ENCODE measurements around the gene CCT8.

CCT8 gene

GRCh38 chr21:29078869-29079767, 5.7 kb upstream of the CCT8 start:
- DNase-seq (ENCODE audit: low spot score): peak; percentile 42

- peak; percentile 18 for DNase-seq (ENCODE audit: low spot score)
Observed at GRCh38 chr21:29077651-29078090, 4.2 kb upstream of the CCT8 start.

GRCh38 chr21:29076731-29077640, 3.5 kb upstream of the CCT8 start:
- peak; percentile 85 for DNase-seq (ENCODE audit: low spot score)

GRCh38 chr21:29075706-29076466, 2.4 kb upstream of the CCT8 start:
- DNase-seq (ENCODE audit: low spot score): no peak

GRCh38 chr21:29074783-29075182, 1.3 kb upstream of the CCT8 start:
- no peak for DNase-seq (ENCODE audit: low spot score)

- no peak for DNase-seq (ENCODE audit: low spot score)
Observed at GRCh38 chr21:29074007-29074376, 544 bp upstream of the CCT8 start.

- no peak for DNase-seq (ENCODE audit: low spot score)
Observed at GRCh38 chr21:29072873-29073221, 601 bp downstream of the CCT8 start.

GRCh38 chr21:29064850-29065481, 8.5 kb downstream of the CCT8 start:
- no peak for DNase-seq (ENCODE audit: low spot score)

- no peak for DNase-seq (ENCODE audit: low spot score)
Observed at GRCh38 chr21:29056538-29057050, 16.9 kb downstream of the CCT8 start.

- no peak for DNase-seq (ENCODE audit: low spot score)
Observed at GRCh38 chr21:29056005-29056404, 17.4 kb downstream of the CCT8 start.

- no peak for DNase-seq (ENCODE audit: low spot score)
Observed at GRCh38 chr21:29055080-29055479, 18.4 kb downstream of the CCT8 start.

GRCh38 chr21:29053656-29054055, 19.8 kb downstream of the CCT8 start:
- DNase-seq (ENCODE audit: low spot score): no peak

GRCh38 chr21:29053011-29053553, 20.4 kb downstream of the CCT8 start:
- no peak for DNase-seq (ENCODE audit: low spot score)

- DNase-seq (ENCODE audit: low spot score): no peak
Observed at GRCh38 chr21:29052224-29052623, 21.2 kb downstream of the CCT8 start.

GRCh38 chr21:29034678-29035077, 38.8 kb downstream of the CCT8 start:
- no peak for DNase-seq (ENCODE audit: low spot score)

- no peak for DNase-seq (ENCODE audit: low spot score)
Observed at GRCh38 chr21:29033871-29034270, 39.6 kb downstream of the CCT8 start.

GRCh38 chr21:29033301-29033700, 40.1 kb downstream of the CCT8 start:
- DNase-seq (ENCODE audit: low spot score): no peak

GRCh38 chr21:29030909-29031308, 42.5 kb downstream of the CCT8 start:
- no peak for DNase-seq (ENCODE audit: low spot score)

GRCh38 chr21:29029524-29029923, 43.9 kb downstream of the CCT8 start:
- no peak for DNase-seq (ENCODE audit: low spot score)

- DNase-seq (ENCODE audit: low spot score): peak; percentile 25
Observed at GRCh38 chr21:29025328-29025713, 48.1 kb downstream of the CCT8 start.
